Measurements from ENCODE around the gene SOCS6.
"Not testable (repeated sequence)": the region's sequence is repeated elsewhere in the genome, so short reads cannot be mapped to it uniquely, and the experiment has no call there.

DNA sequence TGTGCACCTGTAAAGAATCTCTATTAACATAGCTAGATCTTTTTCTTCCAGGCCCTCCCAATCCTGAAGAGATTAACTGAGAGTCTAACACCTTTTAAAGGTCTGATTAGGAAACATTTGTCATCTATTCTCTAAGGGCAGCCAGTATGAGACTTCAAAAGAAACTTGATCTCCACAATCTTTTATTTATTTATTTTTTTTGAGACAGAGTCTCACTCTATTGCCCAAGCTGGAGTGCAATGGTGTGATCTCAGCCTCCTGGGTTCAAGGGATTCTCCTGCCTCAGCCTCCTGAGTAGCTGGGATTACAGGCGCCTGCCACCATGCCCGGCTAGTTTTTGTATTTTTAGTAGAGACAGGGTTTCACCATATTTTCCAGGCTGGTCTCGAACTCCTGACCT is 78.5 kb downstream of the SOCS6 start:
- not testable (repeated sequence) for TF ChIP-seq TCF12 (IDR thresholded peaks at IDR 0.05); MEF2A (IDR thresholded peaks at IDR 0.05; ENCODE audit: borderline replicate concordance, low read depth); RAD21 (IDR thresholded peaks at IDR 0.05; ENCODE audit: low read length); NFIC (IDR thresholded peaks at IDR 0.05; ENCODE audit: borderline replicate concordance); EZH2phosphoT487 (IDR thresholded peaks at IDR 0.05; ENCODE audit: borderline replicate concordance, low read depth); POLR2AphosphoS5 (IDR thresholded peaks at IDR 0.05; ENCODE audit: low read depth, low read length); CHD2 (IDR thresholded peaks at IDR 0.05; ENCODE audit: low read length, partially characterized antibody)
- TF ChIP-seq, protein P1, sequence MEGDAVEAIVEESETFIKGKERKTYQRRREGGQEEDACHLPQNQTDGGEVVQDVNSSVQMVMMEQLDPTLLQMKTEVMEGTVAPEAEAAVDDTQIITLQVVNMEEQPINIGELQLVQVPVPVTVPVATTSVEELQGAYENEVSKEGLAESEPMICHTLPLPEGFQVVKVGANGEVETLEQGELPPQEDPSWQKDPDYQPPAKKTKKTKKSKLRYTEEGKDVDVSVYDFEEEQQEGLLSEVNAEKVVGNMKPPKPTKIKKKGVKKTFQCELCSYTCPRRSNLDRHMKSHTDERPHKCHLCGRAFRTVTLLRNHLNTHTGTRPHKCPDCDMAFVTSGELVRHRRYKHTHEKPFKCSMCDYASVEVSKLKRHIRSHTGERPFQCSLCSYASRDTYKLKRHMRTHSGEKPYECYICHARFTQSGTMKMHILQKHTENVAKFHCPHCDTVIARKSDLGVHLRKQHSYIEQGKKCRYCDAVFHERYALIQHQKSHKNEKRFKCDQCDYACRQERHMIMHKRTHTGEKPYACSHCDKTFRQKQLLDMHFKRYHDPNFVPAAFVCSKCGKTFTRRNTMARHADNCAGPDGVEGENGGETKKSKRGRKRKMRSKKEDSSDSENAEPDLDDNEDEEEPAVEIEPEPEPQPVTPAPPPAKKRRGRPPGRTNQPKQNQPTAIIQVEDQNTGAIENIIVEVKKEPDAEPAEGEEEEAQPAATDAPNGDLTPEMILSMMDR (IDR thresholded peaks at IDR 0.05): not testable (repeated sequence)
